Hepatocyte (in vitro differentiated cells): ENCODE data around the gene DNAJC12. TPM values are rescaled to one million over a fixed set of nuclear protein-coding genes. Genes with fewer than 3 reads are reported as not detected.

Experiments used
- DNase-seq: peaks from one replicate; pipeline ENCODE4 v3.0.0-alpha.2; 2016; ENCODE audit warnings: low spot score
- H2AFZ ChIP-seq: fragments of 200-600 bp; sonication (generic); 2 replicates; pipeline ENCODE4 v1.6.0; 2016; ENCODE audit warnings: antibody characterized with exemption, mild to moderate bottlenecking
- H3K27ac ChIP-seq: fragments of 200-600 bp; sonication (generic); 2 replicates; pipeline ENCODE4 v1.5.1; 2016; ENCODE audit warnings: mild to moderate bottlenecking
- H3K27me3 ChIP-seq: fragments of 200-600 bp; sonication (generic); 2 replicates; pipeline ENCODE4 v1.6.1; 2016
- H3K36me3 ChIP-seq: fragments of 200-600 bp; sonication (generic); replicated peaks from 2 replicates; pipeline ENCODE4 v1.5.1; 2016; ENCODE audit warnings: low read depth; ENCODE audit not compliant: insufficient read depth
- H3K4me1 ChIP-seq: fragments of 200-600 bp; sonication (generic); 2 replicates; pipeline ENCODE4 v1.5.1; 2016; ENCODE audit warnings: mild to moderate bottlenecking, moderate library complexity; ENCODE audit not compliant: insufficient read depth
- H3K4me2 ChIP-seq: fragments of 200-600 bp; sonication (generic); 2 replicates; pipeline ENCODE4 v1.6.0; 2016
- H3K4me3 ChIP-seq: fragments of 200-600 bp; sonication (generic); 2 replicates; pipeline ENCODE4 v1.5.1; 2016; ENCODE audit warnings: mild to moderate bottlenecking
- H3K79me2 ChIP-seq: fragments of 200-600 bp; sonication (generic); 2 replicates; pipeline ENCODE4 v1.6.0; 2017; ENCODE audit warnings: mild to moderate bottlenecking
- H3K9me2 ChIP-seq: fragments of 200-600 bp; sonication (generic); replicated peaks from 2 replicates; pipeline ENCODE4 v1.6.0; 2017; ENCODE audit warnings: mild to moderate bottlenecking; ENCODE audit not compliant: insufficient read depth
- H3K9me3 ChIP-seq: fragments of 200-600 bp; sonication (generic); 2 replicates; pipeline ENCODE4 v1.5.1; 2016; ENCODE audit warnings: low read depth, mild to moderate bottlenecking
- H4K20me1 ChIP-seq: fragments of 200-600 bp; sonication (generic); 2 replicates; pipeline ENCODE4 v1.6.0; 2016; ENCODE audit warnings: mild to moderate bottlenecking; ENCODE audit not compliant: insufficient read depth, poor library complexity, severe bottlenecking
- EZH2 ChIP-seq: fragments of 200-600 bp; sonication (generic); IDR thresholded peaks from 2 replicates; pipeline ENCODE4 v1.6.1; 2016; ENCODE audit warnings: antibody characterized with exemption, mild to moderate bottlenecking, borderline replicate concordance
- EZH2phosphoT487 ChIP-seq: fragments of 200-600 bp; sonication (generic); IDR thresholded peaks from one replicate; pipeline ENCODE4 v1.6.1; 2018; ENCODE audit warnings: antibody characterized with exemption, mild to moderate bottlenecking, low read depth, moderate library complexity; ENCODE audit not compliant: unreplicated experiment, severe bottlenecking
- WGBS: methylation state at CpG from one replicate; pipeline ENCODE4 v1.1.6; 2016; ENCODE audit warnings: low lambda C conversion rate; ENCODE audit errors: missing lambda C conversion rate; 5-methylcytosine and 5-hydroxymethylcytosine counted together
- polyA plus RNA-seq: library from polyadenylated mRNA; unstranded; fragments of >200 nt; fragmentation: Nextera tagmentation; extraction: Ambion mirVana; gene quantifications from 2 replicates; pipeline ENCODE4 v1.2.1, GENCODE V29; 2016
- total RNA-seq: library from RNA; depleted of rRNA; stranded (reverse); fragments of >200 nt; gene quantifications from 2 replicates; pipeline ENCODE4 v1.2.3, GENCODE V29; 2014
- TF ChIP-seq, protein P1 (sequence below): fragments of 200-600 bp; sonication (generic); IDR thresholded peaks from 2 replicates; pipeline ENCODE4 v1.5.1; 2016; ENCODE audit warnings: antibody characterized with exemption, mild to moderate bottlenecking; ENCODE audit not compliant: poor library complexity

The DNAJC12 gene
- total and polyA plus RNA-seq, 2 experiments from 2014 or later, result 6.2 to 16.7 TPM

DNA sequence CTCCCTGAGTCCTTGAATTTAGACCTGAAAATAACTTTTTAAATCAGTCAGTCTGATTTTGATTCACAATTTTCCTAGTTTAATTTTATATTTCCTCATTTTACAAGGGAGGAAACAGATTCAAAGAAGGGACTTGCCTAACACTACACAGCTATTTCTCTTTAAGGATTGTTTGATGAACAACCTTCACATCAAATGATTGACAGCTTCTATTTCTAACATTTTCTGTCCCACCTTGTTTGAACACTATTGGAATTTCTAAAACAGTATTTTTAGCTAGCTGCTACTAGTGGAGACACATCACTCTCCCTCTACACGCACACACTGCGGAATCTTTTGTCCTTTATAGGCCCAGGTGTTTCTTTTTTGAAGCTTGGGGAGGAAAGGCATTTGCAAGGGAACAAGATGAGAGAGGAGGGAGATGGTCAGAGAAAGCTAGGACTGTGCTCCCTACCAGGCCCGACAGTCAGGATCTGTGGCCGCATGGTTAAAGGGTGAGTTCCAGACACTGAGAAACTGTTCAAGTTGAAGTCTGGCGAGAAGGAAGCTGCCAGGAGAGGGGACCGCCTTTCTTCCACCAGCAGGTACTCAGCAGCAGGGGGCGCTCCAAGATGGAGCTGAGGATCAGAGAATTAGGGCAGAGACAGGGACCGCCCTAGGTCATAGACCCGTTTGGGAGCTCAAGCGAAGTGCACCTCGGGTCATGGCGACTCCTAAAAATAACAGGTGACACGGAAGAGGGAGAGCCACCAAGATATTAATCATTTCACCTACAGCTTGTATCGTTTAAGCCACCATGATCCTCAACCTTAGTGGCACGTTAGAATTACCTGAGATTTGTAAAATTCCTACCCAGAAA, 49.7 kb downstream of the DNAJC12 start:
- no peak for TF ChIP-seq EZH2phosphoT487
- TF ChIP-seq, protein P1, sequence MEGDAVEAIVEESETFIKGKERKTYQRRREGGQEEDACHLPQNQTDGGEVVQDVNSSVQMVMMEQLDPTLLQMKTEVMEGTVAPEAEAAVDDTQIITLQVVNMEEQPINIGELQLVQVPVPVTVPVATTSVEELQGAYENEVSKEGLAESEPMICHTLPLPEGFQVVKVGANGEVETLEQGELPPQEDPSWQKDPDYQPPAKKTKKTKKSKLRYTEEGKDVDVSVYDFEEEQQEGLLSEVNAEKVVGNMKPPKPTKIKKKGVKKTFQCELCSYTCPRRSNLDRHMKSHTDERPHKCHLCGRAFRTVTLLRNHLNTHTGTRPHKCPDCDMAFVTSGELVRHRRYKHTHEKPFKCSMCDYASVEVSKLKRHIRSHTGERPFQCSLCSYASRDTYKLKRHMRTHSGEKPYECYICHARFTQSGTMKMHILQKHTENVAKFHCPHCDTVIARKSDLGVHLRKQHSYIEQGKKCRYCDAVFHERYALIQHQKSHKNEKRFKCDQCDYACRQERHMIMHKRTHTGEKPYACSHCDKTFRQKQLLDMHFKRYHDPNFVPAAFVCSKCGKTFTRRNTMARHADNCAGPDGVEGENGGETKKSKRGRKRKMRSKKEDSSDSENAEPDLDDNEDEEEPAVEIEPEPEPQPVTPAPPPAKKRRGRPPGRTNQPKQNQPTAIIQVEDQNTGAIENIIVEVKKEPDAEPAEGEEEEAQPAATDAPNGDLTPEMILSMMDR, result peak; percentile 49
- Histone ChIP-seq H3K9me2 (no peaks in the 10 kb centered on the region), H3K27ac (no peak overlapping the region), H3K4me1 (no peaks in the 10 kb centered on the region), H3K36me3 (no peaks in the 10 kb centered on the region), H4K20me1 (no peaks in the 10 kb centered on the region), H3K4me3 (no peak overlapping the region), H3K9me3 (no peaks in the 10 kb centered on the region), H3K4me2 (no peak overlapping the region), H3K27me3 (peaks cover 4% of the 10 kb centered on the region), H3K79me2 (no peaks in the 10 kb centered on the region), H2AFZ (no peak overlapping the region)
- peak; percentile 63 for DNase-seq
- WGBS, result 42% methylated on average over 15 of the region's 15 CpGs

DNA sequence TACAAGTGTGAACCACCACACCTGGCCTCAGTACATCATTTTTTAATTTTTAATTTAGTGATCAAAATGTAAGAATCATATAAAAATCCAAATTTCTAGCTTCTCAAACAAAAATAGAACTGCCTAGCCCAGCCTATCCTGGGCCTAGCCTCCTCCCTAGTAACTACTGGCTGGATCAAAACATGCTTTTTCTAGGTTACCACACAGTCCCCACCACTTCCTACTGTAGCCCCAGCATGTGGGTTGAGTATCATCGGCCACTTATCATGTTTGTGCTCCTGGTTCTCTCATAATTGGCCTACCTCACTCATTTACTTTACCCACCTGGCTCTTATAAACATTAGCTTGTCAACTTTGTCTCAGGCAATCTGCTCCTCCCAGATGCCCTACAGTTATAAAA, 52.9 kb downstream of the DNAJC12 start:
- Histone ChIP-seq H3K9me2 (no peaks in the 10 kb centered on the region), H3K27ac (no peak overlapping the region), H3K27me3 (peaks cover 4% of the 10 kb centered on the region), H3K9me3 (no peaks in the 10 kb centered on the region), H2AFZ (no peak overlapping the region), H3K4me2 (no peak overlapping the region), H4K20me1 (no peaks in the 10 kb centered on the region), H3K79me2 (no peaks in the 10 kb centered on the region), H3K4me1 (no peaks in the 10 kb centered on the region), H3K36me3 (no peaks in the 10 kb centered on the region), H3K4me3 (no peak overlapping the region)
- DNase-seq, result no peak
- WGBS, result 68% methylated on average over 1 of the region's 1 CpG
- no peak for TF ChIP-seq EZH2
- TF ChIP-seq EZH2phosphoT487, result no peak
- TF ChIP-seq, protein P1, result no peak

DNA sequence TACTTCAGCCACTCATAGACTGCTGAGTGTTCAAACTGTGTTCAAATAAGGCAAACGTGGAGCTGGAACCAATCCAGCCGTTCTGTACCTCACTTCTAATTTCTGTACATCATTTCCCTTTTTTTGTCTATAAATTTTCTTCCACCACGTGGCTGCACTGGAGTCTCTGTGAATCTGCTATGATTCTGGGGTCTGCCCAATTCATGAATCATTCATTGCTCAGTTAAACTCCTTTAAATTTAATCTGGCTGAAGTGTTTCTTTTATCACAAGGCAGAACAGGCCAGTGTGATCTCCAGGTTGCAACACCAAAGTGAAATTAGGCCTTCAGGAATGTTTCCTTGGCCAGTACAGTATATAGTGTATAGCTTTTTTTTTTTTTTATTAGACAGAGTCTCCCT, 53.5 kb downstream of the DNAJC12 start:
- no peak for TF ChIP-seq EZH2
- TF ChIP-seq EZH2phosphoT487, result no peak
- TF ChIP-seq, protein P1, result no peak
- no peaks in the 10 kb centered on the region for H3K9me2 ChIP-seq
- H3K4me3 ChIP-seq, result no peak overlapping the region
- no peaks in the 10 kb centered on the region for H3K36me3 ChIP-seq
- DNase-seq, result no peak
- no peaks in the 10 kb centered on the region for H4K20me1 ChIP-seq
- no peaks in the 10 kb centered on the region for H3K79me2 ChIP-seq
- no peaks in the 10 kb centered on the region for H3K4me1 ChIP-seq
- H3K4me2 ChIP-seq, result no peak overlapping the region
- no peak overlapping the region for H2AFZ ChIP-seq
- no peaks in the 10 kb centered on the region for H3K9me3 ChIP-seq
- peaks cover 4% of the 10 kb centered on the region for H3K27me3 ChIP-seq
- WGBS, result 60% methylated on average over 3 of the region's 3 CpGs
- H3K27ac ChIP-seq, result no peak overlapping the region
